Stimulated activated CD4-positive, alpha-beta T cell treated with anti-CD3 and anti-CD28 coated beads, Interleukin-15, amount 100 ng/mL, for 48 hours (primary cell): ENCODE data around the gene CACNG1.
"Not testable (repeated sequence)": the region's sequence is repeated elsewhere in the genome, so short reads cannot be mapped to it uniquely, and the experiment has no call there.

Experiments
- DNase-seq, 2 donors: peaks; one replicate each; pipeline ENCODE4 v3.0.0-alpha.2; 2020; ENCODE audit warnings: low read depth in 2 of 2

The CACNG1 gene

GRCh38 chr17:67079491-67079890, 35.1 kb downstream of the CACNG1 start:
- no peak for DNase-seq

GRCh38 chr17:67080804-67081203, 36.5 kb downstream of the CACNG1 start:
- DNase-seq, result no peak

GRCh38 chr17:67082107-67082506, 37.8 kb downstream of the CACNG1 start:
- no peak for DNase-seq

- no peak for DNase-seq
Measured at GRCh38 chr17:67085406-67085805, 41.1 kb downstream of the CACNG1 start.

GRCh38 chr17:67088639-67089038, 44.3 kb downstream of the CACNG1 start:
- no peak for DNase-seq

GRCh38 chr17:67090341-67090740, 46.0 kb downstream of the CACNG1 start:
- no peak for DNase-seq

- no peak for DNase-seq
Measured at GRCh38 chr17:67092291-67092690, 47.9 kb downstream of the CACNG1 start.

GRCh38 chr17:67092710-67093109, 48.4 kb downstream of the CACNG1 start:
- not testable (repeated sequence) for DNase-seq

GRCh38 chr17:67093348-67093747, 49.0 kb downstream of the CACNG1 start:
- DNase-seq, result no peak

GRCh38 chr17:67095291-67095690, 50.9 kb downstream of the CACNG1 start:
- not testable (repeated sequence) for DNase-seq

- DNase-seq, result no peak
Measured at GRCh38 chr17:67095803-67096202, 51.4 kb downstream of the CACNG1 start.

GRCh38 chr17:67096609-67097008, 52.3 kb downstream of the CACNG1 start:
- DNase-seq, result no peak

- no peak for DNase-seq
Measured at GRCh38 chr17:67098006-67098405, 53.7 kb downstream of the CACNG1 start.

GRCh38 chr17:67104641-67105040, 60.3 kb downstream of the CACNG1 start:
- DNase-seq, result not testable (repeated sequence)

- DNase-seq, result no peak
Measured at GRCh38 chr17:67105213-67105612, 60.9 kb downstream of the CACNG1 start.
